SK-N-MC (cell line): ENCODE measurements around the gene CHI3L2.

Experiments used
- DNase-seq: peaks from one replicate; pipeline ENCODE4 v3.0.0-alpha.2; 2011; ENCODE audit warnings: low read depth, low spot score
- H3K27ac ChIP-seq: fragments of 200-600 bp; sonication (generic); 2 replicates; pipeline ENCODE4 v1.5.1; 2016; ENCODE audit warnings: mixed run types
- H3K36me3 ChIP-seq: fragments of 200-600 bp; sonication (generic); 2 replicates; pipeline ENCODE4 v1.6.1; 2017; ENCODE audit warnings: antibody characterized with exemption, low read length, mixed read lengths; ENCODE audit not compliant: insufficient read depth
- H3K4me3 ChIP-seq: fragments of 200-600 bp; sonication (generic); 2 replicates; pipeline ENCODE4 v1.5.1; 2016
- H3K9ac ChIP-seq: fragments of 200-600 bp; sonication (generic); 2 replicates; pipeline ENCODE4 v1.8.0; 2017; ENCODE audit warnings: mixed run types, mixed read lengths; ENCODE audit not compliant: insufficient read length
- H3K9me3 ChIP-seq: fragments of 200-600 bp; sonication (generic); 2 replicates; pipeline ENCODE4 v1.6.1; 2017; ENCODE audit warnings: low read depth, mild to moderate bottlenecking, antibody characterized with exemption, low read length, moderate library complexity, mixed read lengths
- EZH2 ChIP-seq: fragments of 200-600 bp; sonication (generic); IDR thresholded peaks from one replicate; pipeline ENCODE4 v1.6.1; 2017; ENCODE audit warnings: antibody characterized with exemption
- FOXP2 ChIP-seq: optimal IDR thresholded peaks from 2 replicates; pipeline ENCODE3; 2011; ENCODE audit warnings: mild to moderate bottlenecking, moderate library complexity; ENCODE audit not compliant: insufficient read depth; ENCODE audit errors: extremely low read length, control extremely low read depth
- POLR2AphosphoS5 ChIP-seq: IDR thresholded peaks from 2 replicates; pipeline ENCODE4 v1.6.1; 2012; ENCODE audit warnings: mild to moderate bottlenecking, low read depth, low read length, borderline replicate concordance

Gene CHI3L2

DNA sequence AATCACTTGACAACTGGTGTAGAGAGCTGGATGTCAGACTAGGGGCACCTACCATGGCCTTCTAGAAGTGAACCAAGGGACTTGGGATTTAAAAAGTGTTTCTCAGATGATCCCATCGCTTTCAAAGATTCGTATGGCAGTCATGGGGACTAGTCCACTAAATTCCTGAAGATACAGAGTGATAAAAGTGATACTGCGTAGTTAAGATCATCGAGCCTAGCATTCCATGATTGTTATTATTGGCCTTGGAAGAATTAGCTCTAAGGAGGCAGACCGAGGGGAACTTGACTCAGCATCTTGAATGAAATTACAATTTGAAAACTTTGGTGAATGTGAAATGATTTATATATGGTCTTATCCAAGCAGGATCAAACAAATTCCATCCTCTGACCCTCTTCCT, 61.9 kb downstream of the CHI3L2 start:
- no peak overlapping the region for H3K4me3 ChIP-seq
- no peak for TF ChIP-seq POLR2AphosphoS5
- TF ChIP-seq FOXP2 = no peak
- TF ChIP-seq EZH2 = no peak
- no peak overlapping the region for H3K9ac ChIP-seq
- H3K36me3 ChIP-seq = no peaks in the 10 kb centered on the region
- H3K9me3 ChIP-seq = no peaks in the 10 kb centered on the region
- no peak overlapping the region for H3K27ac ChIP-seq
- no peak for DNase-seq

DNA sequence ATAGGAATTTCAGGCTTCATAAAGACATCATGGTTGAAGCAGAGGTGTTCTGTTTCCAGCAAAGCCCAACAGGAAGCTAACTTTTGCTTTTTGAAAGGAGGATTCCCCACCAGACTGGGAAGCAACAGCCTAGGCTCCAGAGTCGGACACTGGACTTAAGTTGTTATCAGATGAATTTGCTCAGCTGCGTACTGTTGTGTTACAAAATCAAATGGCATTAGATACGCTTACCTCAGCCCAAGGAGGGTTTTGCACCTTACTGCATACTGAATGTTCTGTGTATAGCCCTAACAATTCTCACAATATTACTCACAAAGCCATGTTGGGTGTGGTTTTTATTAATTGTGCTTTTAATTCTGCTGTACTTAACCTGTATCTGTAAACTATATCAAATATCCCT, 62.6 kb downstream of the CHI3L2 start:
- no peaks in the 10 kb centered on the region for H3K9me3 ChIP-seq
- DNase-seq = no peak

DNA sequence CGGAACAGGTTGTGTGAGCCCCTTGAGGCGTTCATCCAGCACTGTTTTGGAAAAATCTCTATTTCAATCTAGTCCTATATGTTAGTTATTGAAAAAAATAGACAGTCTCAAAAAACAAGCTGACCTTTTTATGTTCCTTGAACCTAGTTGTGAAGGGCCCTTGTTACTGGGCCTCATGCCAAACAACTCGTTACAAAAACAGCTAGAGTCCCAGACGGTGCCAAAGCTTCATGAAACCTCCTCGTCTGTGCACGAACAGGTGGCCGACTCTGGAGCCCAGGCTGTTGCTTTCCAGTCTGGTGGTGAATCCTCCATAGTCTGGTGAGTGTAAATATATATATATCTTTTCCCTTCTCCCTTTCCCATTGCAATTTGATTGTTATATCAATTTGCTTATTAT, 63.1 kb downstream of the CHI3L2 start, which contains the start of gene CHIA:
TSS of gene CHIA (plus strand) at position 222 of the 400 bp plus-strand sequence. CDS start 19,617 bp downstream, outside the sequence.
- TF ChIP-seq POLR2AphosphoS5 (no peak), EZH2 (no peak), FOXP2 (no peak)
- no peak for DNase-seq
- no peak within 1 kb of the TSS for H3K4me3 ChIP-seq
- no peak within 1 kb of the TSS for H3K9ac ChIP-seq
- H3K9me3 ChIP-seq = no peaks in the 10 kb centered on the region
- H3K36me3 ChIP-seq = no peaks in the 10 kb centered on the region
- H3K27ac ChIP-seq = no peak within 1 kb of the TSS

More for the DNA sequence above, 62.6 kb downstream of the CHI3L2 start:
- Histone ChIP-seq H3K36me3 (no peaks in the 10 kb centered on the region), H3K27ac (no peak overlapping the region), H3K4me3 (no peak overlapping the region), H3K9ac (no peak overlapping the region)
- no peak for TF ChIP-seq POLR2AphosphoS5
- no peak for TF ChIP-seq FOXP2
- no peak for TF ChIP-seq EZH2
